Activated CD4-positive, alpha-beta memory T cell treated with anti-CD3 and anti-CD28 coated beads for 36 hours (primary cell): ENCODE results near the gene KDM4B. TPM values are rescaled to one million over a fixed set of nuclear protein-coding genes. Genes with fewer than 3 reads are reported as not detected.

Source experiments
- CTCF ChIA-PET: fragments of 350-600 bp; sonication (Branson Sonifier 250); formaldehyde crosslinking; loops from one replicate; lab custom pipeline; 2021; ENCODE audit warnings: antibody characterized with exemption, inconsistent platforms; lab: Charles Lee
- POLR2A ChIA-PET: fragments of 350-600 bp; sonication (Branson Sonifier 250); formaldehyde crosslinking; loops from one replicate; lab custom pipeline; 2021; ENCODE audit warnings: antibody characterized with exemption; lab: Charles Lee
- DNase-seq: peaks from one replicate; pipeline ENCODE4 v3.0.0-alpha.2; 2020
- H3K27ac Mint-ChIP-seq: one replicate; pipeline ENCODE4 v1.8.0; 2021; ENCODE audit warnings: mixed read lengths
- H3K27me3 Mint-ChIP-seq: one replicate; pipeline ENCODE4 v1.8.0; 2021; ENCODE audit warnings: mixed read lengths
- H3K36me3 Mint-ChIP-seq: one replicate; pipeline ENCODE4 v1.8.0; 2021; ENCODE audit warnings: mixed read lengths
- H3K4me1 Mint-ChIP-seq: one replicate; pipeline ENCODE4 v1.8.0; 2021; ENCODE audit warnings: low read depth, mixed read lengths
- H3K4me3 Mint-ChIP-seq: one replicate; pipeline ENCODE4 v1.8.0; 2021; ENCODE audit warnings: mild to moderate bottlenecking, mixed read lengths
- H3K9me3 Mint-ChIP-seq: one replicate; pipeline ENCODE4 v1.8.0; 2021; ENCODE audit warnings: mixed read lengths
- intact Hi-C: fragments of 100-400 bp; cut with micrococcal nuclease; formaldehyde crosslinking; loops from one replicate; pipeline ENCODE4 v1.15.1; 2023
- total RNA-seq, 2 experiments: library from RNA; stranded (reverse); gene quantifications; one replicate each; pipeline ENCODE4 v1.2.3, GENCODE V29; 2021

KDM4B gene
- total RNA-seq, 2 experiments from 2014 or later, result 19.2 to 20.6 TPM

DNA sequence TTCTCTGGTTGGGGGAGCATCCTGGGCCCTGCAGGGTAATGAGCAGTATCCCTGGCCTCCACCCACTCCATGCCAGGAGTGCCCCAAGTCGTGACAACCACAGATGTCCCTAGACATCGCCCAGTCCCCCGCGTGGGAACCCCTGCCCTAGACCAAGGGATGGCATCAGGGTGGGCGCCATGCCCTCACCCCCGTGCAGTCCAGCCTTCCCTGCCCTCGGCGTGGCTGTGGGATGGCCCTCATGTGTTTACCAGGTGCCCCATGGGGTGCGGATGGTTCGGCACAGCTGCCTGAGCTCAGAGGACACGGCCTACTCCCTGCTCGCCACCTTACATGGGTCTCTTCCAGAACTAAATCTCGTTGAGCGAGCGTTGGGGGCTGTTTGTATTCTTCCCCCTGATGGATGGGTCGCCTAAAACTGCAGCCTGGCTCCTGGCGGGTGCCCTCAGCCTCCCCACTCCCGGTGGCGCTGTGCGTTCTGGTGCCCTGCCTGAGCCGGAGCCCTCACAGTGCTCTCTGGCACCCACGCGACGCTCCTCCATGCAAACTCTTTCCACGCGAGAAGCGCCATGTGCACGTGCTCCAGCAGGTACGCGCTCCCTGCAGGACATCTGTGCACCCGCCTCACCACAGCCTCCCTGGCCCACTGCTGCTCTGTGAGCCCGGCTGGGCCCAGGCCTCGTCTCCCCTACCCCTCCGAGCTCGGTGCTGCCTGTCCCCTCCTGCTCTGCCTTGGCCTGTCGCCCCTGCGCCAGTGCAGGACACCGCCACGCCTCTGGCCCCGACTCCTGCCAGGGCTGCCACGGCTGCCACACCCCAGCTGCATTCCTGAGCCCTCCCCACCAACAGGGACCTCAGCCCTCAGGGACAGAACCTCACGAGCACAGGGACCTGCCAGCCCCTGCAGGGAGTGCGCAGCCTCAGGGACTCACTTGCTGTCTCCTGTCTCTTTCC, 145.0 kb downstream of the KDM4B start:
- CTCF ChIA-PET, result no interaction called here
- no peak overlapping the region for H3K27ac Mint-ChIP-seq
- DNase-seq, result no peak
- no peaks in the 10 kb centered on the region for H3K4me1 Mint-ChIP-seq
- H3K27me3 Mint-ChIP-seq, result no peaks in the 10 kb centered on the region
- intact Hi-C loops, result no loop called here
- peaks cover 6% of the 10 kb centered on the region for H3K9me3 Mint-ChIP-seq
- no peak overlapping the region for H3K4me3 Mint-ChIP-seq
- H3K36me3 Mint-ChIP-seq, result peaks cover 13% of the 10 kb centered on the region
- POLR2A ChIA-PET, result no interaction called here

DNA sequence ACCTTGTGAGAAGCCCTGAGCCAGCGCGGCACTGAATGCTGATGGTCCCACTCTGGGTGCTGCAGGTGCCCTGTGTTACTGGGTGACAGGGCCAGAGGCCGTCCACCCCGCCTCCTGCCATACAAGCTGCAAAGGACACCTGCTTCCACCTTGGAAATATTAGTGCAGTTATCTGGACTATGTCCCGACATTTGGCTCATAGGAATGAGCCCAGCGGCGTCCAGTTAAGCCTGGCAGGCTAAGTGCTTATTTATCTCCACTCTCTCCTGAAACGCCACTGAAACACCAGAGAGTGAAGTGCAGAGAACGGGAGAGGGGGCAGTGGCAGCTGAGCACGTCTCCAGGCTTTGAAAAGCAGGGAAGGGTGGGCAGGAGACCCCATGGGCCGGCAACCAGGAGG, 145.8 kb downstream of the KDM4B start:
- peaks cover 6% of the 10 kb centered on the region for H3K9me3 Mint-ChIP-seq
- POLR2A ChIA-PET, result no interaction called here
- H3K4me1 Mint-ChIP-seq, result no peaks in the 10 kb centered on the region
- H3K27me3 Mint-ChIP-seq, result no peaks in the 10 kb centered on the region
- DNase-seq, result no peak
- no peak overlapping the region for H3K4me3 Mint-ChIP-seq
- peaks cover 15% of the 10 kb centered on the region for H3K36me3 Mint-ChIP-seq
- CTCF ChIA-PET, result no interaction called here
- H3K27ac Mint-ChIP-seq, result no peak overlapping the region
- intact Hi-C loops, result no loop called here

DNA sequence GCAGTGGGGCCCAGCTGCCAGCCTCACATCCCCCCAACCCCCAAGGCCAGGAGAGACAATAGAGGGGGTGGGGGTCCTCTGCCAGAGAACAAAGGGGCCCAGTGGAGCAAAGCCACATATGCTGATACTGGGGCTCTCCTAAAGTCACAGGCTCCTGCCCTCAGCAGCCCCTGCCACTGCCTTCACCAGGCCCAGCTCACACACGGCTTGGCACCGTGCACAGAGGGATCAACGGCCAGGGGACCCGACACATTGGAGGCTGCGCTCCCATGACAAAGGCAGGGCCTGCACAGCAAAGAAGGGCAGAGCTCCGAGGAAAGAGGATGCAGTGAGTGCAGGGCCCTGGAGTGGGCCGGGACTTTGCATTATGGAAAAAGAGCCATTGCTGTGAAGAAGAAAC, 146.4 kb downstream of the KDM4B start:
- no peak for DNase-seq
- ChIA-PET CTCF (no interaction called here), POLR2A (no interaction called here)
- H3K27me3 Mint-ChIP-seq, result no peaks in the 10 kb centered on the region
- no peaks in the 10 kb centered on the region for H3K4me1 Mint-ChIP-seq
- no peak overlapping the region for H3K27ac Mint-ChIP-seq
- intact Hi-C loops, result no loop called here
- H3K4me3 Mint-ChIP-seq, result no peak overlapping the region
- peaks cover 15% of the 10 kb centered on the region for H3K36me3 Mint-ChIP-seq
- peaks cover 6% of the 10 kb centered on the region for H3K9me3 Mint-ChIP-seq

DNA sequence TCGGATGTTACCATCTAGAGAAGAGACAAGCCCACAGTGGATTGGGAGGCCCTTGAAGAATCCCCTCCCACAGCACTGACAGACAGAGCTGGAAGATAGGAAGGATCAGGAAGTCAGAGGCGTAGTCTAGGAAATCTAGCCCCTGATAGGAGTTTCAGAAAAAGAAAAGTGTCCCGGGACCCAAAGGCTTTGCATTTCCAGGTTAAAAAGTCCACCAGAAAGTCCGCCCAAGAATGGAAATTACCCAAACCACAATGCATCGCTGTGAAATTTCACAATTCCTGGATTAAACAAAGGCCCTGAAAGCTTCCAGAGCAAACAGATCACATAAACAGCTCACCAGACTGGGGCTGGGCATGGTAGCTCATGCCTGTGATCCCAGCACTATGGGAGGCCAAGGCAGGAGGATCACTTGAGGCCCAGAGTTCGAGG, 146.9 kb downstream of the KDM4B start:
- Mint-ChIP-seq H3K27me3 (no peaks in the 10 kb centered on the region), H3K27ac (no peak overlapping the region), H3K4me1 (no peaks in the 10 kb centered on the region), H3K9me3 (peaks cover 6% of the 10 kb centered on the region), H3K4me3 (no peak overlapping the region), H3K36me3 (peaks cover 15% of the 10 kb centered on the region)
- POLR2A ChIA-PET, result no interaction called here
- intact Hi-C loops, result no loop called here
- CTCF ChIA-PET, result no interaction called here
- DNase-seq, result no peak

DNA sequence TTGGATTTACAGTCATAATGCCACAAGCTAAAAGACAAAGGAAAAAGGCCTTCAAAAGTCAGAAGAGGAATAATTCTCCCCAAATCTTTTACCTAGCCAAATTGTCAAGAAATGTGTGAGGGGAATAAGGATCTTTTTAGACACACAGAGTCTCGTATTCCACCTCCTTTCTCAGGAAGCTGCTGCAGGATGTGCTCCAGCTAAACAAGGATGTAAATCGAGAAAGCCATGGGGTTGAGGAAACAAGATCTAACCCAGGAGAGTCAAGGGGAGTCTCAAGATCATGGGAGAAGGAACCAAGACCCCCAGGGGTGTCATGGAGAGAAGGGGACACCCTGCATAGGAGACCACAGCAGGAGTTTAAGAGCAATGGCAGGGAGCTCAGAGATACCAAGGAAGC, 147.4 kb downstream of the KDM4B start:
- Mint-ChIP-seq H3K9me3 (peaks cover 6% of the 10 kb centered on the region), H3K27ac (no peak overlapping the region)

GRCh38 chr19:5117421-5117820, 148.5 kb downstream of the KDM4B start:
- H3K27ac Mint-ChIP-seq, result no peak overlapping the region
- H3K9me3 Mint-ChIP-seq, result peaks cover 6% of the 10 kb centered on the region
- CTCF ChIA-PET, result no interaction called here

More for the DNA sequence above, 147.4 kb downstream of the KDM4B start:
- intact Hi-C loops, result no loop called here
- no peaks in the 10 kb centered on the region for H3K27me3 Mint-ChIP-seq
- no peak overlapping the region for H3K4me3 Mint-ChIP-seq
- POLR2A ChIA-PET, result no interaction called here
- peaks cover 15% of the 10 kb centered on the region for H3K36me3 Mint-ChIP-seq
- no peak for DNase-seq
- CTCF ChIA-PET, result interaction anchor here (0.5 kb wide), 1 partner anchor 359 kb away, joined by 4 read pairs; no protein-coding TSS in a partner anchor
- no peaks in the 10 kb centered on the region for H3K4me1 Mint-ChIP-seq

DNA sequence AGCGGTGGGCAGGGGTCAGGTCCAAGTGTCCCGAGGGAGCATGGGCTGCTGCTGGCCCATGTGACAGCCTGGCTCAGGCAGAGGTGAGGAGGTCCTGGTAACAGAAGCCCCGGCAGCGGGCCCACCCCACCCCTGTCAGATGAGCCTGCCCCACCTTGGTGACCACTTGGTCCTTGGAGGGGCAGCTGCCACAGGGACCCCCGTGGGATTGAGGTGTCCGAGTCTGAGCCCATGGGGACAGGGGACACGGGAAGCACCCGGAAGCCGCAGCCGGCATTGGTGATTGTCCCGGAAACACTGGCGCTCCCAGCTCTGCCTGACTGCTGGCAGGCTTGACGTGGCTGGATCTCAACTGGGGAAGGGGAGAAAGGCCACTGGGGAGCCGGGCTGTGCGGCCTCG, 149.1 kb downstream of the KDM4B start:
- DNase-seq, result no peak
- Mint-ChIP-seq H3K27ac (no peak overlapping the region), H3K36me3 (peaks cover 10% of the 10 kb centered on the region), H3K4me1 (no peaks in the 10 kb centered on the region), H3K4me3 (no peak overlapping the region), H3K9me3 (peaks cover 6% of the 10 kb centered on the region), H3K27me3 (no peaks in the 10 kb centered on the region)
- CTCF ChIA-PET, result no interaction called here
- POLR2A ChIA-PET, result no interaction called here
- intact Hi-C loops, result no loop called here

More at GRCh38 chr19:5117421-5117820, 148.5 kb downstream of the KDM4B start:
- Mint-ChIP-seq H3K4me3 (no peak overlapping the region), H3K4me1 (no peaks in the 10 kb centered on the region), H3K27me3 (no peaks in the 10 kb centered on the region), H3K36me3 (peaks cover 12% of the 10 kb centered on the region)
- intact Hi-C loops, result no loop called here
- POLR2A ChIA-PET, result no interaction called here
- DNase-seq, result no peak

- no peak for DNase-seq
- Mint-ChIP-seq H3K4me1 (no peaks in the 10 kb centered on the region), H3K9me3 (peaks cover 6% of the 10 kb centered on the region), H3K36me3 (peaks cover 10% of the 10 kb centered on the region), H3K27ac (no peak overlapping the region), H3K4me3 (no peak overlapping the region), H3K27me3 (no peaks in the 10 kb centered on the region)
- ChIA-PET POLR2A (no interaction called here), CTCF (no interaction called here)
- intact Hi-C loops, result no loop called here
Measured at GRCh38 chr19:5119297-5119998, 150.5 kb downstream of the KDM4B start.

DNA sequence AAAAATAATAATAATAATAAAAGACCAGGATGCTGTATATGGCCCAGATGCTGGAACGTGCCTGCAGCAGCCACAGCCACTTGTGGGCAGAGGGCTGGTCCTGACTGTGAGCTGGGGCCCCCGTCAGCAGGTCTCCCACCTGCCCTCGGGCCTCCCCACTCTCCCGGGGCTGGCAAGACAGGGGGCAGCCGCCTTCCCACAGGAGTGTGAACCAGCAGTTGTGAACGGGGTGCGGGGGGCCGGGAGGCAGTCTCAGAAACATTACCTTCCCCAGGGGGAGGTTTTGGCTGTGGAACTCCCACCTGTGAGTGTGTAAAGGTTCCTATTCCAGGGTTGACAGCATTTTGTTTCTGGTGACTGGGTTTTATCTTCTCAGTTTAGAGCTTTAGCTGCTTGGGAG, 151.4 kb downstream of the KDM4B start:
- Mint-ChIP-seq H3K4me1 (no peaks in the 10 kb centered on the region), H3K4me3 (no peak overlapping the region), H3K9me3 (peaks cover 6% of the 10 kb centered on the region), H3K27ac (no peak overlapping the region), H3K27me3 (no peaks in the 10 kb centered on the region), H3K36me3 (peaks cover 10% of the 10 kb centered on the region)
- POLR2A ChIA-PET, result no interaction called here
- DNase-seq, result no peak
- intact Hi-C loops, result no loop called here
- CTCF ChIA-PET, result no interaction called here

- POLR2A ChIA-PET, result no interaction called here
- no peak overlapping the region for H3K4me3 Mint-ChIP-seq
- no peaks in the 10 kb centered on the region for H3K27me3 Mint-ChIP-seq
- peaks cover under 1% of the 10 kb centered on the region for H3K9me3 Mint-ChIP-seq
- CTCF ChIA-PET, result no interaction called here
- H3K27ac Mint-ChIP-seq, result no peak overlapping the region
- no peaks in the 10 kb centered on the region for H3K4me1 Mint-ChIP-seq
- peaks cover 6% of the 10 kb centered on the region for H3K36me3 Mint-ChIP-seq
- DNase-seq, result no peak
- intact Hi-C loops, result no loop called here
Measured at GRCh38 chr19:5120833-5121232, 151.9 kb downstream of the KDM4B start.

GRCh38 chr19:5121266-5122120, 152.6 kb downstream of the KDM4B start:
- Mint-ChIP-seq H3K9me3 (no peaks in the 10 kb centered on the region), H3K27ac (no peak overlapping the region), H3K4me3 (no peak overlapping the region), H3K27me3 (no peaks in the 10 kb centered on the region), H3K4me1 (no peaks in the 10 kb centered on the region), H3K36me3 (peaks cover 6% of the 10 kb centered on the region)
- POLR2A ChIA-PET, result no interaction called here
- DNase-seq, result no peak
- intact Hi-C loops, result no loop called here
- CTCF ChIA-PET, result no interaction called here

GRCh38 chr19:5122121-5122400, 153.1 kb downstream of the KDM4B start:
- Mint-ChIP-seq H3K27me3 (no peaks in the 10 kb centered on the region), H3K36me3 (peaks cover 6% of the 10 kb centered on the region), H3K4me1 (no peaks in the 10 kb centered on the region), H3K9me3 (no peaks in the 10 kb centered on the region), H3K27ac (no peak overlapping the region), H3K4me3 (no peak overlapping the region)
- POLR2A ChIA-PET, result no interaction called here
- intact Hi-C loops, result no loop called here
- DNase-seq, result no peak
- CTCF ChIA-PET, result no interaction called here
